Measurements from ENCODE around the gene LPO. TPM values are rescaled to one million over a fixed set of nuclear protein-coding genes. Genes with fewer than 3 reads are reported as not detected.

Gene LPO
- not detected for polyA plus RNA-seq

DNA sequence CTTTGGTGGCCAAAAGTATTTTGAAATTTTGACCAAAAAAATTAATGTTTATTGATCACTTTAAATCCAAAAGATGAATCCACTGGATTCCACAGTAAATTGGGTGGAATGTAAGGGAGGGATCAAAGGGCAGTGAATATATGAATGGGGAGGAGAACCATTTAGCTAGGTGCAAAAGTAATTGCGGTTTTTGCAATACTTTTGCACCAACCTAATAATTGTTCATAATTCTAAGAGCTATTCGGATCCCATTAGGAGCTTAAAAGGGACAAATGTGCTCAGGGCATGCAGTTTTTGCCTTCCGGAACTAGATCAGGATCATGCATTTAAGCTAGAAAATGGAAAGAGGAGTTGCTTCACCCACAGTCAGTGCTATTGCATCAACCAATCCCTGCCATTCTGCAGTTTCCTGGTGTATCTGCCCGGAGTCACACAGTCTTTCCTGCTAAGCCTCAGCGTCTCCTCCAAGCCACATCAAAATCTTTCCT, at the start of gene LPO:
TSS of gene LPO (plus strand) at position 438 of the 488 bp plus-strand sequence. CDS start 4,396 bp downstream, outside the sequence.
- no peaks in the 10 kb centered on the region for H3K27me3 ChIP-seq (ENCODE audit: control insufficient read depth in 1 of 2, insufficient read depth in 2 of 2, low read length in 2 of 2)
- no peaks in the 10 kb centered on the region for H3K4me1 ChIP-seq (ENCODE audit: control insufficient read depth in 2 of 2, insufficient read depth in 2 of 2, low read length in 1 of 2)
- H3K36me3 ChIP-seq (ENCODE audit: control insufficient read depth in 2 of 2, insufficient read depth in 2 of 2, low read length in 1 of 2): no peaks in the 10 kb centered on the region
- no peak within 1 kb of the TSS for H3K4me3 ChIP-seq (ENCODE audit: low read depth in 1 of 2, low read length in 2 of 2)
- WGBS, 2 donors: 69 to 78% methylated on average over 5 of the region's 5 CpGs
- no peak within 1 kb of the TSS for H3K27ac ChIP-seq (ENCODE audit: low read depth in 2 of 2, low read length in 1 of 2)
- no peaks in the 10 kb centered on the region for H3K9me3 ChIP-seq (ENCODE audit: control insufficient read depth in 2 of 2, insufficient read depth in 1 of 2, low read depth in 1 of 2, low read length in 1 of 2)

DNA sequence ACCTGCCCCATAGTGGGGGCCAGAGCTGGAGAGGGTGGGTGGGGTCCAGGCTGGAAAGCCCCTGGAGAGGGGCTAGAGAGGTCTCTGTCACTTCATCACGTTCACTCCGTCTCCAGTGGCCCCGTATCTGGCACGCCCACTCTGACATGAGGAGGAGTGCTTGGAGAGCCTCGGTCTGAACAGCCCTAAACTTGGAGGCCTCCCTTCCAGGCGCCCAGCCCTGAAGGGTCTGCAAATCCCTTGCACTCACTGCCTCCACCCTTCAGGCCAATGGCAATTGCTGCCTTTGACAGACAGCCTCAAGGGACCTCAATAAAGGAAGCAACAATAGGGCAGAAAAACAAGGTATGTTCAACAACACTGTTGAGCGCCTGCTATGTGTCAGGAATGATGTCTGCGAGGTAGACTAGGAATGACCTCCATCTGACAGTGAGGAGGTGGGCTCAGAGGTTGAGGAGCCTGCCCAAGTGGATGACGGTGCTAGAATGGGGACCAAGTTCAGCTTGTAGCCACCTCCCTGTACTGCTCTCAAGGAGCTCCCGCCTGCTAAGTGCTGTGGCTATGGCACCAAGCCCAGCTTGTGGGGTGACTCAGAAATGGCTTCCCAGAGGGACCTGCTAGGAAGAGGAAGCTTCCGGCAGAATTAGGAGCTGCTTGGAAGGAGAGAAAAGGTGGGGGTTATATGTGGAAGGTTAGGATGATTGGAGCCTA, 48.8 kb upstream of the LPO start:
- peaks cover 0 to 2% of the 10 kb centered on the region in 2 donors for H3K4me1 ChIP-seq (ENCODE audit: control insufficient read depth in 2 of 2, insufficient read depth in 2 of 2, low read length in 1 of 2)
- 50 to 55% methylated on average over 11 of the region's 11 CpGs for WGBS, 2 donors
- H3K9me3 ChIP-seq (ENCODE audit: control insufficient read depth in 2 of 2, insufficient read depth in 1 of 2, low read depth in 1 of 2, low read length in 1 of 2): no peaks in the 10 kb centered on the region
- H3K36me3 ChIP-seq (ENCODE audit: control insufficient read depth in 2 of 2, insufficient read depth in 2 of 2, low read length in 1 of 2): no peaks in the 10 kb centered on the region
- H3K27me3 ChIP-seq (ENCODE audit: control insufficient read depth in 1 of 2, insufficient read depth in 2 of 2, low read length in 2 of 2): no peaks in the 10 kb centered on the region
- no peak overlapping the region for H3K27ac ChIP-seq (ENCODE audit: low read depth in 2 of 2, low read length in 1 of 2)
- H3K4me3 ChIP-seq (ENCODE audit: low read depth in 1 of 2, low read length in 2 of 2): no peak overlapping the region

DNA sequence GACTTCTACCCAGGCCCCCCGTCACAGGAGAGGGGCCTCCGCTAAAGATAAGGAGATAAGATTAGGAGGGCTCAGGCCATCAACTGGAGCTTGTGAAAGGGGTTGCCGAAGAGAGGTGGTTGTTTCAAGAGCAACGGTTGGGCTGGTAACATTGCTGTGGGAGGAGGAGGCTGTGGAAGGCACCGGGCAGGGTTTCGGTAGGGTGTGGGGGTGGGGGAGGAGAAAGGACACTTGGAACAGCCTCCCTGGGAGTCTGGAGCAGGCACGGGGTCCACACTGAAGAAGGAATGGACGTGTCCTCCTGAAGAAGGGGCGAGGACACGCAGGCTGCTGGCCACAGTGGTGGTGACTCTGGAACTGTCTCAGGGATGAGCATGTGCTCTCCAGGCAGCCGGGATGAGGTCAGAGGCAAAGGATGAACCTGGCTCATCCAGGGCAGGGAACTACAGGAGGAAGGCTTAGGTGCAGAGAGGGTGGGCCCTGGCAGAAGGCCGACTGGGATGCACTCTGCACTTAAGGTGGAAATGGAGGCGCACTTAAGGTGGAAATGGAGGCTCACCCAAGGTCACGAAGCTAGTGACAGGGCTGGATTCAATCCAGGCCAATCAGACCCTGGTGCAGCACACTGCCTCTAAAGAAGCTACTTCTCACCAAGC, 47.0 kb upstream of the LPO start:
- no peak overlapping the region for H3K4me3 ChIP-seq (ENCODE audit: low read depth in 1 of 2, low read length in 2 of 2)
- H3K27ac ChIP-seq (ENCODE audit: low read depth in 2 of 2, low read length in 1 of 2): no peak overlapping the region
- no peaks in the 10 kb centered on the region for H3K27me3 ChIP-seq (ENCODE audit: control insufficient read depth in 1 of 2, insufficient read depth in 2 of 2, low read length in 2 of 2)
- no peaks in the 10 kb centered on the region for H3K36me3 ChIP-seq (ENCODE audit: control insufficient read depth in 2 of 2, insufficient read depth in 2 of 2, low read length in 1 of 2)
- H3K4me1 ChIP-seq (ENCODE audit: control insufficient read depth in 2 of 2, insufficient read depth in 2 of 2, low read length in 1 of 2): no peaks in the 10 kb centered on the region
- no peaks in the 10 kb centered on the region for H3K9me3 ChIP-seq (ENCODE audit: control insufficient read depth in 2 of 2, insufficient read depth in 1 of 2, low read depth in 1 of 2, low read length in 1 of 2)
- 40 to 45% methylated on average over 14 of the region's 14 CpGs for WGBS, 2 donors

DNA sequence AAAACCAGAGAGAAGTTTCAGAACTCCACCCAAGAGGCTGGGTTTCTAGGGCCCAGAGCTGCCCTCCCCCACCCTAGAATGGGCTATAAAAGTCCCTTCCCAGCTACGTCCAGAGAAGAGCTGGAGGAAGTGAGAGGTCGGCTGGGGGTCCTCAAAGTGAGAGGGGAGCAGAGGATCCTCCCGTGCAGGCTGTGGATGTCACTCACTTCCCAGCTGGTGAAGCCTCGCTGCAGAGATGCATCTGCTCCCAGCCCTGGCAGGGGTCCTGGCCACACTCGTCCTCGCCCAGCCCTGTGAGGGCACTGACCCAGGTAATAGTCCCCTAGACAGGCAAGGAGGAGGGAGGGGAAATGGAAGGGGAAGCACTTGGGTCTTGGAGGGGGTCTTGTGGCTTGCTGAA, 45.8 kb upstream of the LPO start, which contains the start of gene EPX:
TSS of gene EPX (plus strand) at position 115 of the 400 bp plus-strand sequence. CDS start at position 236, 121 bp downstream.
- WGBS, 2 donors: 38 to 52% methylated on average over 6 of the region's 6 CpGs
- no peaks in the 10 kb centered on the region for H3K9me3 ChIP-seq (ENCODE audit: control insufficient read depth in 2 of 2, insufficient read depth in 1 of 2, low read depth in 1 of 2, low read length in 1 of 2)
- no peaks in the 10 kb centered on the region for H3K27me3 ChIP-seq (ENCODE audit: control insufficient read depth in 1 of 2, insufficient read depth in 2 of 2, low read length in 2 of 2)
- H3K36me3 ChIP-seq (ENCODE audit: control insufficient read depth in 2 of 2, insufficient read depth in 2 of 2, low read length in 1 of 2): no peaks in the 10 kb centered on the region
- H3K4me1 ChIP-seq (ENCODE audit: control insufficient read depth in 2 of 2, insufficient read depth in 2 of 2, low read length in 1 of 2): no peaks in the 10 kb centered on the region
- no peak within 1 kb of the TSS for H3K4me3 ChIP-seq (ENCODE audit: low read depth in 1 of 2, low read length in 2 of 2)
- no peak within 1 kb of the TSS for H3K27ac ChIP-seq (ENCODE audit: low read depth in 2 of 2, low read length in 1 of 2)

DNA sequence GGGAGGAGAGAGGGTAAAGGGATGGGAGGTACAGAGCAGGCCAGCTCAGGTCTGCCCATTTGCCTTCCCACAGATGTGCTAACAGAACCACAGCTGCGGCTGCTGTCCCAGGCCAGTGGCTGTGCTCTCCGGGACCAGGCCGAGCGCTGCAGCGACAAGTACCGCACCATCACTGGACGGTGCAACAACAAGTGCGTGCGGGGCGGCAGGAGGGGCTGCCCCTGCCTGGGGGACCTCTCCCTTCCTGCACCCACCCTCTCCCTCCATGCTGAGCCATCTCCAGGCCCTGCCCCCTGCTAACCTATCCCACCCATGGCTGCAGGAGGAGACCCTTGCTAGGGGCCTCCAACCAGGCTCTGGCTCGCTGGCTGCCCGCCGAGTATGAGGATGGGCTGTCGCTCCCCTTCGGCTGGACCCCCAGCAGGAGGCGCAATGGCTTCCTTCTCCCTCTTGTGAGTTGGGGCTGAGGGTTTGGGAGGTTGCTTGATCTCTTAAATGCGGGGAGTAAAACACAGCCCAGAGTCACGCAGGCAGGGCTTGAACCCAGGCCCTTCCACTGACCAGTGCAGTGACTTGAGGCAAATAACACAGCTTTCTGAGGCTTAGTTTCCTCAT, 44.6 kb upstream of the LPO start:
- Histone ChIP-seq H3K36me3 (ENCODE audit: control insufficient read depth in 2 of 2, insufficient read depth in 2 of 2, low read length in 1 of 2) (no peaks in the 10 kb centered on the region), H3K27me3 (ENCODE audit: control insufficient read depth in 1 of 2, insufficient read depth in 2 of 2, low read length in 2 of 2) (no peaks in the 10 kb centered on the region), H3K9me3 (ENCODE audit: control insufficient read depth in 2 of 2, insufficient read depth in 1 of 2, low read depth in 1 of 2, low read length in 1 of 2) (no peaks in the 10 kb centered on the region)

DNA sequence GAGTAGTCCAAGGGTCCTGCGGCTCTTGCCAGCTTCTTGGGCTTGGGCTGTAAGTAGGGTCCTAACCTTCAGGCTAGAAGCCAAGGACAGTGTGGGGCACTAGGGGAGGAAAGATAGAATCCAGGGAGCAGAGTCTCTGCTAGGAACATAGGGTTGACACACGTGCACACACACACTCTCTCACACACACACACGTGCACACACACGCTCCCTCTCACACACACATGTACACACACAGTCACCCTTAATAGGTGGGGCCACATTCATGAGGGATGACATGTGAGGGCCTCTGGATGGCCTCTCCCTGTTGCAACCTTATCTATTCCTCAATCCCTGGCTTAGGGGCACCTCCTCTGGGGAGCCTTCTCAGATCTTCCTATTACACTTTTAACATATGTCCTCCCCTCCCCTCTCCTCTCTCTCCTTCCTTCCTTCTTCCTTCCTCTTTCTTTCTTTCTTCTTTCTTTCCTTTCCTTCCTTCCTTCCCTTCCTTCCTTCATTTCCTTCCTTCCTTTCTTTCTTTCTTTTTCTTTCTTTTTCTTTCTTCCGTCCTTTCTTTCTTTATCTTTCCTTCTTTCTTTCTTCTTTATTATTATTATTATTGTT, 42.8 kb upstream of the LPO start:
- no peaks in the 10 kb centered on the region for H3K9me3 ChIP-seq (ENCODE audit: control insufficient read depth in 2 of 2, insufficient read depth in 1 of 2, low read depth in 1 of 2, low read length in 1 of 2)
- H3K27ac ChIP-seq (ENCODE audit: low read depth in 2 of 2, low read length in 1 of 2): no peak overlapping the region
- WGBS, 2 donors: 70 to 82% methylated on average over 5 of the region's 5 CpGs
- no peaks in the 10 kb centered on the region for H3K36me3 ChIP-seq (ENCODE audit: control insufficient read depth in 2 of 2, insufficient read depth in 2 of 2, low read length in 1 of 2)
- H3K4me3 ChIP-seq (ENCODE audit: low read depth in 1 of 2, low read length in 2 of 2): no peak overlapping the region
- no peaks in the 10 kb centered on the region for H3K27me3 ChIP-seq (ENCODE audit: control insufficient read depth in 1 of 2, insufficient read depth in 2 of 2, low read length in 2 of 2)
- H3K4me1 ChIP-seq (ENCODE audit: control insufficient read depth in 2 of 2, insufficient read depth in 2 of 2, low read length in 1 of 2): no peaks in the 10 kb centered on the region

More for the DNA sequence above, 44.6 kb upstream of the LPO start:
- Histone ChIP-seq H3K4me1 (ENCODE audit: control insufficient read depth in 2 of 2, insufficient read depth in 2 of 2, low read length in 1 of 2) (no peaks in the 10 kb centered on the region), H3K4me3 (ENCODE audit: low read depth in 1 of 2, low read length in 2 of 2) (no peak overlapping the region), H3K27ac (ENCODE audit: low read depth in 2 of 2, low read length in 1 of 2) (no peak overlapping the region)
- WGBS, 2 donors: 70 to 80% methylated on average over 18 of the region's 18 CpGs

DNA sequence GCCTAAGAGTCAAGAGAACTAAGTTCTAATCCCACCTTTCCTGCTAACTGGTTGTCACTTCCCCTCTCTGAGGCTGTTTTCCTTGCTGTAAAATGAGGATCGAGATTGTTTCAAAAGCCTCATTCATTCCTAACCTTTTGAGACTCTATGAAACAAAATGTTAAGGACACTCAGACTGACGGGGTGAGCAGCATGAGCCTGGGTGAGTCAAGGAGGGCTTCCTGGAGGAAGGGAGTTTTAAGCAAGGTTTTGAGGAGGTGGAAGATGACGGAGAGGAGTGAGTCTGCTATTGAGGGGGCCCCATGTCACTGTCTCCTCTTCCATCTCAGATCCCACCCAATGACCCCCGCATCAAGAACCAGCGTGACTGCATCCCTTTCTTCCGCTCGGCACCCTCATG, 41.8 kb upstream of the LPO start:
- H3K27me3 ChIP-seq (ENCODE audit: control insufficient read depth in 1 of 2, insufficient read depth in 2 of 2, low read length in 2 of 2): no peaks in the 10 kb centered on the region
- WGBS, 2 donors: 87% methylated on average over 7 of the region's 7 CpGs

DNA sequence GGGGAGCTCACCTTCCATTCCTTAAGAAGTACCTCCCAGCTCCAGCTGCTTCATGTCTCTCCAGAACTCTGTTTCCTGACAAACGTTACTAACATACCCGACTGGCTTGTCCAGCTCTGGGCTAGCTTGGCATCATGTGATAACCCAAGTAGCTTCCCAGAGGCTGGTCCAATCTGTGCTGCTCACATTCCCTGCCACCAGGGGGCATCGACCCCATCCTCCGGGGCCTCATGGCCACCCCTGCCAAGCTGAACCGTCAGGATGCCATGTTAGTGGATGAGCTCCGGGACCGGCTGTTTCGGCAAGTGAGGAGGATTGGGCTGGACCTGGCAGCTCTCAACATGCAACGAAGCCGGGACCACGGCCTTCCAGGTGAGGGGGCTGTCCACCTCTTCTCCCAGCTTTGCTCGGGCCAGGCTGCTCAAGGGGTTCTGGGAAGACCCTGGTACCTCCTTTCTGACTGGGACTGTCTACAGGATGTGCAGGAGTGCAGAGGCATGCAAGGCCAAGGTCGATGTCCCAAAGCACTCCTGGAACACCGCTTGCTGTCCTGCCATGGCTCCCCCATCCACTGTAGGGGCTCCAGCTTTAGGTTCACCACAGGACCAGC, 38.3 kb upstream of the LPO start:
- Histone ChIP-seq H3K27me3 (ENCODE audit: control insufficient read depth in 1 of 2, insufficient read depth in 2 of 2, low read length in 2 of 2) (no peaks in the 10 kb centered on the region), H3K4me3 (ENCODE audit: low read depth in 1 of 2, low read length in 2 of 2) (no peak overlapping the region), H3K9me3 (ENCODE audit: control insufficient read depth in 2 of 2, insufficient read depth in 1 of 2, low read depth in 1 of 2, low read length in 1 of 2) (no peaks in the 10 kb centered on the region), H3K36me3 (ENCODE audit: control insufficient read depth in 2 of 2, insufficient read depth in 2 of 2, low read length in 1 of 2) (no peaks in the 10 kb centered on the region), H3K4me1 (ENCODE audit: control insufficient read depth in 2 of 2, insufficient read depth in 2 of 2, low read length in 1 of 2) (no peaks in the 10 kb centered on the region), H3K27ac (ENCODE audit: low read depth in 2 of 2, low read length in 1 of 2) (no peak overlapping the region)
- WGBS, 2 donors: 39 to 42% methylated on average over 14 of the region's 14 CpGs

More for the DNA sequence above, 41.8 kb upstream of the LPO start:
- Histone ChIP-seq H3K4me1 (ENCODE audit: control insufficient read depth in 2 of 2, insufficient read depth in 2 of 2, low read length in 1 of 2) (no peaks in the 10 kb centered on the region), H3K9me3 (ENCODE audit: control insufficient read depth in 2 of 2, insufficient read depth in 1 of 2, low read depth in 1 of 2, low read length in 1 of 2) (no peaks in the 10 kb centered on the region), H3K36me3 (ENCODE audit: control insufficient read depth in 2 of 2, insufficient read depth in 2 of 2, low read length in 1 of 2) (no peaks in the 10 kb centered on the region), H3K4me3 (ENCODE audit: low read depth in 1 of 2, low read length in 2 of 2) (no peak overlapping the region), H3K27ac (ENCODE audit: low read depth in 2 of 2, low read length in 1 of 2) (no peak overlapping the region)

DNA sequence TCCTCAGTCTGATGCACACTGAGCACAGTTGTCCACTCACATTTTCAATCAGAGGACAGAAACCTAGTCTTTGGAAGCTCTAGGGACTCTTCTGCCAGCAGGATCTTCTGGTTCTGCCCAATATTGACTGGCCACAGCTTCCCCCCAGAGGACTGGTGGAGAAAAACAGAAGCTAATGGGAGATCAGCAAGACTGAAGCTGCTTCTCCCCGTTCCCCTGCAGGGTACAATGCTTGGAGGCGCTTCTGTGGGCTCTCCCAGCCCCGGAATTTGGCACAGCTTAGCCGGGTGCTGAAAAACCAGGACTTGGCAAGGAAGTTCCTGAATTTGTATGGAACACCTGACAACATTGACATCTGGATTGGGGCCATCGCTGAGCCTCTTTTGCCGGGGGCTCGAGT, 35.5 kb upstream of the LPO start:
- Histone ChIP-seq H3K9me3 (ENCODE audit: control insufficient read depth in 2 of 2, insufficient read depth in 1 of 2, low read depth in 1 of 2, low read length in 1 of 2) (no peaks in the 10 kb centered on the region), H3K36me3 (ENCODE audit: control insufficient read depth in 2 of 2, insufficient read depth in 2 of 2, low read length in 1 of 2) (peaks cover 0 to 11% of the 10 kb centered on the region in 2 donors), H3K4me1 (ENCODE audit: control insufficient read depth in 2 of 2, insufficient read depth in 2 of 2, low read length in 1 of 2) (no peaks in the 10 kb centered on the region), H3K27ac (ENCODE audit: low read depth in 2 of 2, low read length in 1 of 2) (no peak overlapping the region), H3K27me3 (ENCODE audit: control insufficient read depth in 1 of 2, insufficient read depth in 2 of 2, low read length in 2 of 2) (no peaks in the 10 kb centered on the region), H3K4me3 (ENCODE audit: low read depth in 1 of 2, low read length in 2 of 2) (no peak overlapping the region)
- 59 to 71% methylated on average over 7 of the region's 7 CpGs for WGBS, 2 donors

All from esophagus (tissue), 2 donors.